ENCODE data around the gene MEIS2.

GRCh38 chr15:37034392-37034791 lies 66.0 kb downstream of the MEIS2 start:
- TF ChIP-seq TAF1 (IDR thresholded peaks at IDR 0.05; ENCODE audit: borderline replicate concordance, low read depth, low read length), result no peak
- TF ChIP-seq POLR2AphosphoS5 (IDR thresholded peaks at IDR 0.05; ENCODE audit: low read depth, low read length), result no peak

All from GM12892 (cell line).